GM18861 (cell line): ENCODE results near the gene CALR.
"Not testable (repeated sequence)": the region's sequence is repeated elsewhere in the genome, so short reads cannot be mapped to it uniquely, and the experiment has no call there.

Experiments
- ATAC-seq: cut with Tn5 transposase; IDR thresholded peaks from one replicate; pipeline ENCODE4 v1.9.1; 2021; ENCODE audit not compliant: unreplicated experiment

Gene CALR

DNA sequence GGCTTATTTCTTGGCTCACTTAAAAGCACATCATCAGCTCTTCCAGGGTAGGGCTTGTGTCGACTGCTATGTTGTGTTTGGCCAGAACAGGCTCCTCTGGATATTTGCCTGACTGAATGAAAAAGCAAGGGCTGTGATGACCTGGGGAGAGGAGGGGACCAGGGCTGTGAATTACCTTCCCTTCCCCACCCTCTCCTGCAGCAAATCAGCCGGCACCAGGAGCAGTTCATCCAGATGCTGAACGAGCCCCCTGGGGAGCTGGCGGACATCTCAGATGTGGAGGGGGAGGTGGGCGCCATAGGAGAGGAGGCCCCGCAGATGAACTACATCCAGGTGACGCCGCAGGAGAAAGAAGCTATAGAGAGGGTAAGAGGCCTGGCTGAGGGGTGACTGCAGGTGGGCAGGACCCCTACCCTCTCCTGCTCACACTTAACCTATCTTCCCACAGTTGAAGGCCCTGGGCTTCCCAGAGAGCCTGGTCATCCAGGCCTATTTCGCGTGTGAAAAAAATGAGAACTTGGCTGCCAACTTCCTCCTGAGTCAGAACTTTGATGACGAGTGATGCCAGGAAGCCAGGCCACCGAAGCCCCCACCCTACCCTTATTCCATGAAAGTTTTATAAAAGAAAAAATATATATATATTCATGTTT lies 14.2 kb downstream of the CALR start:
- no peak for ATAC-seq

DNA sequence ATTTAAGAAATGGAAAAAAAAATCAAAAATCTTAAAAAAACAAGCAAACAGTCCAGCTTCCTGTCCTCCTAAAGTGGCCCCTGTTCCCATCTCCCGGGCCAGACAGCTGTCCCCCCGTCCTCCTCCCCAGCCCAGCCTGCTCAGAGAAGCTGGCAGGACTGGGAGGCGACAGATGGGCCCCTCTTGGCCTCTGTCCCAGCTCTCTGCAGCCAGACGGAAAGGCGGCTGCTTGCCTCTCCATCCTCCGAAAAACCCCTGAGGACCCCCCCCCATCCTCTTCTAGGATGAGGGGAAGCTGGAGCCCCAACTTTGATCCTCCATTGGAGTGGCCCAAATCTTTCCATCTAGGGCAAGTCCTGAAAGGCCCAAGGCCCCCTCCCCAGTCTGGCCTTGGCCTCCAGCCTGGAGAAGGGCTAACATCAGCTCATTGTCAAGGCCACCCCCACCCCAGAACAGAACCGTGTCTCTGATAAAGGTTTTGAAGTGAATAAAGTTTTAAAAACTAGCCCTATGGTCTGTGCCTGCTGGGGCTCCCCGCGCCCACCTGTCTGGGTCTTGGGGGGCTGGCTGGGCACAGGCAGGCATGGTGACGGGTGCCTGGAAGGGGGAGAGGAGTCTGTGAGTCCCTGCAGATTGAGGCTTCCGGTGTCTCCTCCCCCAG lies 14.9 kb downstream of the CALR start:
- no peak for ATAC-seq

DNA sequence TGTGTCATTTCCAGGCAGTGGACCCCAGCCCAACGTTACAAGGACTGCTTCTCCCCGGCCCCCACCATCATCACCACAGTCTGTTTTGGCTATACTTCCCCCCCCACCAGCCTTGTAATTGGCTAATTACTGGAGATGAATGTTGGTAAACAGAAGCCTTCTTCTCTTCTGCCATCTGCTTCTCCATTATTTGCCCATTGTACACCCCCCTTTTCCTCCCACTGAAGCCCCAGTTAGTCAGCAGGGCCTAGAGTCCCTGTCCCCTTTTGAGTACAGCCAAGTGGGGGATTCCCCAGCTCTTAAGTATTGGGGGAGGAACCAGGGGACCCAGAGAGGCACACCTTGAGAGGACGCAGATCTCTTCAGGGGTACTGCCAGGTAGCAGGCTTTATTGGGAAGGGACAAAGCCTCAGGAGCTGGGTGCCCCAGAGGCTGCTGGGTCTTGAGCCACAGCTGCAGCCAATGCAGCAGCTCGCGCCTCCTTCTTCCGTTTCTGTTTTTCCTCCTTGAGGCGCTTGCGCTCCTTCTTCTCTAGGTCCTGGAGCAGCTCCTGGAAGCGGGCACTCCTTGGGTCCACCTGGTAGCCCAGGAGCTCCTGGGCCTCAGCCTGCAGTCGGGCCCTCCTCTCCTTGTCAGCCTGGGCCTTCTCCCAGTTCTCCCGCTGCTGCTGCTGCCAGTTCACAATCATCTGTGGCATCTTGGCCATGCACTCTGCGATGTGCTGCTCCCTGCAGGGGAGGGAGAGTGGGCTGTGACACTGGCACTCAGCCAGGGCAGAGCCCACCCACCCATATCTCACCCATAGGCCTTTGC lies 15.6 kb downstream of the CALR start:
- ATAC-seq = no peak

DNA sequence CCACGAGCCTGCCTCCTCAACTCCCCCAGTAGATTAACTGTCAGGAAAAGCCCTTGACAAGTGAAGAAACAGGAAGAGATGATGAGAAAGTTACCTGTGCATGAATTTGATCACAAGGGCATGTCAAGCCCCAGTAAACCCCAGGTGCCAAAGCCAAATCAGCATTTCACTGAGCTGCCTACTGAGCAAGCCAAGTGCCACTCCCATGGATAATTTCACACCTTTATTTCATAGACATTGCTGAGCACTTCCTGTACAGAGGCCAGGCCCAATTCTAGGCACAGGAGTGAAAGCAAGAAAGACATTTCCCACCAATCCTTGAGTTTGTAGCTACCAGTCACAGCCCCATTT lies 16.2 kb downstream of the CALR start:
- no peak for ATAC-seq

DNA sequence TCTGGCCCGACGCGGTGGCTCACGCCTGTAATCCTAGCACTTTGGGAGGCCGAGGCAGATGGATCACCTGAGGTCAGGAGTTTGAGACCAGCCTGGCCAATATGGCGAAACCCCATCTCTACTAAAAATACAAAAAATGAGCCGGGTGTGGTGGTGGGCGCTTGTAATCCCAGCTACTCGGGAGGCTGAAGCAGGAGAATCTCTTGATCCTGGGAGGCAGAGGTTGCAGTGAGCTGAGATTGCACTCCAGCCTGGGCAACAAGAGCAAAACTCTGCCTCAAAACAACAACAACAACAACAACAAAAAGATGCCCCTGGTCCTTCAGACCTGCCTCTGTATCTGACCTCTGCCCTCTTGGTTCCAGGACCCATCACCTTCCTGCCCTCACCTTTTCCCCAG lies 17.2 kb downstream of the CALR start:
- not testable (repeated sequence) for ATAC-seq

DNA sequence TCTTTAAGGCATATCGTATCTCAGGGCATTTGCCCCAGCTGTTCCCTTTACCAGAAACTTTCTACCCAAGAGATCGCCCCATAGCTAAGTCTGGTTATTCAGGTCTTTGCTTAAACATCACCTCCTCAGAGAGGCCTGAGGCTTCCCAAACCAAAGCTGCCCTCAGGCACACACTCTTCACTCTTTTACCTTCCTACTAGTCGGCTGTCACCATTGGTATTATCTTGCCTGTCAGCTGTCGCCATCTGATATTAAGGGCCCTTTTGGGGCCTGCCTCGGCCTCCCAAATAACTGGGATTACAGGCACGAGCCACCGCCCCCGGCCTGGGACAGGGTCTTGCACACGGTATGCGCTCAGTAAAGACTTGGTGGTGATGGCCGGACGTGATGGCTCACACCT lies 17.6 kb downstream of the CALR start:
- no peak for ATAC-seq

DNA sequence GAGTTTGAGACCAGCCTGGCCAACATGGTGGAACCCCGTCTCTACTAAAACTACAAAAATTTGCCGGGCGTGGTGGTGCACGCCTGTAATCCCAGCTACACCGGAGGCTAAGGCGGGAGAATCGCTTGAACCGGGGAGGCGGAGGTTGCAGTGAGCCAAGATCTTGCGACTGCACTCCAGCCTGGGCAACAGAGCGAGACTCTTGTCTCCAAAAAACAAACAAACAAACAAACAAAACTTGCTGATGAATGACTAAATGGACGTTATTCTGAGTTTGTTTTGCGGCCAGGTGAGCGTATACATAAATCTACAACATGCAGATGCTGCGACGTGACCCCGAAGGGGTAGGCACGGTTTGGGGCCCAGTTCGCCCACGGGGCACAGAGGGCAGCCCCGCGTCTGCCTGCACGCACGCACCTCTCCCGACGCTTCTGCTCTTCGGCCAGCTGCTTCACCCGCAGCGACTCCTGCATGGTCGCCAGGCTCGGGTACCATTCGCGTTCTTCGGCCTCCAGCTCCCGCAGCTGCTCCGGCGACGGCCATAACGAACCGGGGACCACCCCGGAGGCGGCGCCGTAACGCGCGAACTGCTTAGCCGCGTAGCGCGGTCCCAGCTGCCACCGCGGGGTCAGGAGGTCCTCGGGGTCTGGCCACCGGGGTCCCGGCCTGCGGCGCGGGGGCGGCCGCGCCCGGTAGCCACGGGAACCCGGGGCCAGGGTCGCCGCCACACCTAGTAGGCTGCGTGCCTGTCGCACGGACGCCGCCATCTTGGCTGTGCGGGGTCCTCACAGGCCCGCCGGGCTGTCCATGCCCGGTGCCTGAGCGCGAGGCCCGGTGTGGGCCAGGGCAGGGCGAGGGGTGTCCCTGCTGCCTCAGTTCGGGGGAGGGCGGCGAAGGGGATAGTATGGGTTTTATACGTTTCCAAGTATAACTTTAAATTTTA lies 18.3 kb downstream of the CALR start, which contains the start of gene GADD45GIP1:
Gene GADD45GIP1 (minus strand): TSS at position 778 of the 943 bp plus-strand sequence. CDS start 11 bp downstream, at position 767.
- no peak for ATAC-seq

DNA sequence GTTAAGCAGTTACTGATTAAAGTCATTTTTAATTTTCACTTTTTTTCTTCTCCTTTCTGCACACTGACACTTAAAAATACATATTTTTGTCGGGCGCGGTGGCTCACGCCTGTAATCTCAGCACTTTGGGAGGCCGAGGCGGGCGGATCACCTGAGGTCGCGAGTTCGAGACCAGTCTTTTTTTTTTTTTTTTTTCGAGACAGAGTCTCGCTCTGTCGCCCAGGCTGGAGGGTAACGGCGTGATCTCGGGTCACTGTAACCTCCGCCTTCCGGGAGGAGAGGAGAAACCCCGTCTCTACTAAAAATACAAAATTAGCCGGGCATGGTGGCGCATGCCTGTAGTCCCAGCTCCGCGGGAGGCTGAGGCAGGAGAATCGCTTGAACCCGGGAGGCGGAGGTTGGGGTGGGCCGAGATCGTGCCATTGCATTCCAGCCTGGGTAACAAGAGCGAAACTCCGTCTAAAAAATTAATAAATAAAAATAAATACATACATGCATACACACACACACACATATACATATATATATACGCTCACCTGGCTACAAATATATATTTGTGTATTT lies 19.1 kb downstream of the CALR start:
- not testable (repeated sequence) for ATAC-seq

DNA sequence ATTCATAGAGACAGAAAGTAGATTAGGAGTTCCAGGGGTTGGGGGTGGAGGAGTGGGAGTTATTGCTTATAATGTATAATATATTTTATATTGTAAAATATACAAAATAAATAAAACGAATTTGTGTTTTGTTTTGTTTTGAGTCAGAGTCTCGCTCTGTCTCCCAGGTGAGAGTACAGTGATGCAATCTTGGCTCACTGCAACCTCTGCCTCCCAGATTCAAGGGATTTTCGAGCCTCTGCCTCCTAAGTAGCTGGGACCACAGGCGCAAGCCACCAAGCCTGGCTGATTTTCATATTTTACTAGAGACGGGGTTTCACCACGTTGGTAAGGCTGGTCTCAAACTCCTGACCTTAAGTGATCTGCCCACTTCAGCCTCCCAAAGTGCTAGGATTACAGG lies 21.1 kb downstream of the CALR start:
- ATAC-seq = no peak

DNA sequence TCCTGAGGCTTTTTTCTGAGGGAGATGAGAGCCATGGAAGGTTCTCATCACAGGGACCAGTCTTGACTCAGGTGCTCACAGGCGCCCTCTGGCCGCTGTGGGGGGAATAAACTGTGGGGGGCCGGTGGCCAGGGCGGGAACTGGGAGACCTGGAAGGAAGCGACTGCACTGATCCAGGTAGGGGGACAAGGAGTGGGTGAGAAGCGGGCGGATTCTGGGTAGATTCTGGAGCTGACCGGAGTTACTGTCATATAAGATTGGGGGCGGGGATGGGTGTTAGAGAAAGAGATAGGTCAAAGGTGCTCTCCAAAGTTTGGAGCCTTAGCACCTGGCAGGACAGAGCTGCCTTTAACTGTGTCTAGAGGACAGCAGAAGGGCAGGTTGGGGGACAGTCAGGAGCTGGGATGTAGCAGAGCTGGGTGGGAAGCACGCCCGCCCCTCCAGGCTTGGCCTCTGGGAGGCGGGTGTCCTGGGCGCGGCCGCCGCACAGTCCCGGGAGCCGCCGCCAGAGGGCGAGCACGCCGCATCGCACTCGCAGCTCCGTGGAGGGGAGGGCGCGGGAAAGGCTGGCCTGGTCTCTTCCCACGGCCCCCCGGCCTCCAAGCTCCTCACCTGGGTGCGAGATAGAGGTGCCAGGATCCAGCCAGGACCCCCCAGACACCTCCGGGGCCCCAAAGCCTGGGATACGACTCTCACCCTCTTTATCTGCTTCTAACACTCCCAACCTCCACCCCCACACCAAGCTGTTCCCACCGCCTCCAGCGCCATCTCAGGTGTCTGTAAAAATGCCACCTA lies 26.8 kb downstream of the CALR start:
- no peak for ATAC-seq

DNA sequence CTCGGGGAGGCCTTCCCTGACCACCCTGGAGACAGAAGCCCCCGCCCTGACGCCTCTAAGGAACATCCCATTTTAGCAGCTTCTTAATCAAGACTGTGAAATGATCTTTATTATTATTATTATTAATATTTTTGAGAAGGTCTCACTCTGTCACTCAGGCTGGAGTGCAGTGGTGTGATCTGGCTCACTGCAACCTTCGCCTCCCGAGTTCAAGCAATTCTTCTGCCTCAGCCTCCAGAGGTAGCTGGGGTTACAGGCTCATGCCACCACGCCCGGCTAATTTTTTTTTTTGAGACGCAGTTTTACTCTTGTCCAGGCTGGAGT lies 27.4 kb downstream of the CALR start:
- ATAC-seq = no peak

DNA sequence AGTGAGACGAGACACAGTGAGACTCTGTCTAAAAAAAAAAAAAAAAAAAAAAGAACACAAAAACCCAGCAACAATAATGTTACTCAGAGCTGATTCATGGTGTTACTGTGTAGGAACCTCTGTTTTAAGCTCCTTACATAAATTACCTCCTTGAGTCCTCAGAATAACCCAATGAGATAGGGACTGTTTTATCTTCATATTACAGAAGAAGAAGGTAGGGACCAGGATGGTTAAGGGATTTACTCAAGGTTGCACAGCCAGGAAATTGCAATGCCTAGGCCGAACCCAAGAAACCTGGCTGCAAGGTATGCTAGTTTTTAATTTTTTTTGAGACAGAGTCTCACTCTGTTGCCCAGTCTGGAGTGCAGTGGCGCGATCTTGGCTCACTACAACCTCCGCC lies 29.5 kb downstream of the CALR start:
- ATAC-seq = no peak

DNA sequence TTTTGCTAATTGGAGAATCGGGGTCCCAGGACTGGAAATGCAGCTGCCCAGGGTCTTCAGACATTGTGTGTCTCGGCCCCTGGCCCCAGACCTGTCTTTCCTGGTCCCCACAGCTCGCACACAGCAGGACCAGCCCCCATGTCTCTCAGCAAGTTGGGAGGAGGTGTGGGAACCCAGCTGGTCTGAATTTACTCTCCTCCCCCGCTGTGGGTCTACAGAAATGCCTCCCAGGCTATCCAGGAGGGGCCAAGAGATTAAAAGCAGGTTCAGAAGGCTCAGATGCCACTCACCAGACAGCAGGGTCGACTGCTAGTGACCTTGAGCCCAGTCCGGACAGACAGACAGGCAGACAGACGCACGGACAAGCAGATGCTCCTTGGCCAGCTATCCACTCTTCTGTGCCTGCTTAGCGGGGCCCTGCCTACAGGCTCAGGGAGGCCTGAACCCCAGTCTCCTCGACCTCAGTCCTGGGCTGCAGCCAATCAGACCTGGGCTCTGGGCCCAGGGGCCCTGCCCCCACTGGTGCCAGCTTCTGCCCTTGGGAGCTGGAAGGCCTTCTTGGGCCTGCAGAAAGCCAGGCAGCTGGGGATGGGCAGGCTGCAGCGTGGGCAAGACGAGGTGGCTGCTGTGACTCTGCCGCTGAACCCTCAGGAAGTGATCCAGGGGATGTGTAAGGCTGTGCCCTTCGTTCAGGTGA lies 31.0 kb downstream of the CALR start, which contains the start of gene DAND5:
Gene DAND5 (plus strand): TSS at position 285 of the 697 bp plus-strand sequence. CDS start 85 bp downstream, at position 370.
- no peak for ATAC-seq

DNA sequence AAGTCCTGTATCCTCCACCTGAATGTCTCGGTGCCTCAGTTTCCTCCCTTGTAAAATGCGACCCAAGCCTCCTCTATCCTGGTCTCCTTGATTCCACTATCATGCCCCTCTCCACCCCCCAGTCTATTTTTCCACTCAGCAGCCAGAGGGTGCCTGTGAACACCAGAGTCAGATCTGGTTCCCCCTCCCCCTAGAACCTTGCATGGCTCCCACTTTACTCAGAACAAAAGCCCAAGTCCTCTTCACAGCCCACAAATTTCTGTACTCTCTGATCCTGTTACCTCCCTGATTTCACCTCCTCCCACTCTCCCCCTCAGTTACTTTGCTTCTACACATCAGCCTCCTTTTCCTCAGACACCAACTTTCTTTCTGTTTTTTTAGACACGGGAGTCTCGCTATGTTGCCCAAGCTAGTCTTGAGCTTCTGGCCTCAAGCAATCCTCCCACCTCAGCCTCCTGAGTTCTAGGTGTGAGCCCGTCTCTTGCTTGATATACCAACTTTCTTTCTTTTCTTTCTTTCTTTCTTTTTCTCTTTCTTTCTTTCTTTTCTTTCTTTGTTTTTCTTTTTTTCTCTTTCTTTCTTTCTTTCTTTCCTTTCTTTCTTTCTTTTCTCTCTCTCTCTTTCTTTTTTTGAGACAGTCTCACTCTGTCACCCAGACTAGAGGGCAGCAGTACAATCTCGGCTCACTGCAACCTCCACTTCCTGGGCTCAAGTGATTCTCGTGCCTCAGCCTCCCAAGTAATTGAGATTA lies 31.8 kb downstream of the CALR start:
- ATAC-seq = no peak

DNA sequence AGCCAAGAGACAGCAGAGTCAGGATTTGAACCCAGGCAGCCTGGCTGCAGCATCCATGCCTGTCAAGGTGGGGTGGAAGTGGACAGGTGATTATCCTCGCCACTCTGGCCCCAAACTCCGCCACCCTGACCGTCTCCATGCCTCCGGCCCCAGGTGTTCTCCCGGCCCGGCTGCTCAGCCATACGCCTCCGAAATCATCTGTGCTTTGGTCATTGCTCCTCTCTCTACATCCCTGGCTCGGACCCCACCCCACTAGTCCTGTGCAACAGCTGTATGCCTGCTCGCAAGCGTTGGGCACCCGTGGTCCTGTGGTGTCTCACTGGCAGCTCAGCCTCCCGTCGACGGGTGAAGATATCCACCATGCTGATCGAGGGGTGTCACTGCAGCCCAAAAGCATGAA lies 34.8 kb downstream of the CALR start:
- ATAC-seq = no peak

DNA sequence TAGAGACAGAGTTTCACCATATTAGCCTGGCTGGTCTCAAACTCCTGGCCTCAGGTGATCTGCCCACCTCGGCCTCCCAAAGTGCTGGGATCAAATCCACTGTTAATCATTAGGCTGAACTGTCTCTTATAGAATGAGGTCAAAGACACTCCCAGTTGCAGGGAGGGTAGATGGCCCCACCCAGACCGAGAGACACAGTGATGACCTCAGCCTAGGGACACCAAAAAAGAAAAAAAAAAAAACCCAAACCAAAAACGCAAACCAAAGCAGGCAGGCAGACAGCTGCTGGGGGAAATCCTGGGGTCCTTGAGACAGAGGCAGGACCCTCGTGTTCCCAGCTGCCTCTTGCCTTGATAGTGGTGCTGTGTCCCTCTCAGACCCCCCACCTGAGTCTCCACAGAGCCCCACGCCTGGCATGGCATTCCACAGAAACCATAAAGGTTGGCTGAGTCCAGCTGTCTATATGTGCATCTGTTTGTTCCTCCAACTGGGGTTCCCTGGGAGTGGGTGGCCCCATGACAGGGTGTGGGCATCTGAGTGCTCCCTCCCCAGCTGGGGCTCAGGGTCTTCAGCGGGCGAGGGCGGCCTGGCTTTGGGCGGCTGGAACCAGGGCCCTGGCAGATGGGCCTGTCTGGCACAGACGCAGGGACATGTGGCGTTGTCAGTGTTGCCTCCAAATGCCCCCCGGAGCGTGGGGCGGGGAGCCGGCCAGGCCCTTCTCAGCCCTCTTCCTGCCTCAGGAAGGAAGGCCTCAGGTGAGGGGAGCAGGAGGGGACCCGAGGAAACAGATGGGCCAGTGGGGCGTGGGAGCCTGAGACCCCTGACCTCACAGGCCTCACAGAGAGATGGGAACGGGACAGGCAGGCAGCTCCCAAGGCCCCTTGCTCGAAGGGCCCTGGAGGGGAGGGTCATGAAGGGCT lies 36.2 kb downstream of the CALR start:
- ATAC-seq = no peak

DNA sequence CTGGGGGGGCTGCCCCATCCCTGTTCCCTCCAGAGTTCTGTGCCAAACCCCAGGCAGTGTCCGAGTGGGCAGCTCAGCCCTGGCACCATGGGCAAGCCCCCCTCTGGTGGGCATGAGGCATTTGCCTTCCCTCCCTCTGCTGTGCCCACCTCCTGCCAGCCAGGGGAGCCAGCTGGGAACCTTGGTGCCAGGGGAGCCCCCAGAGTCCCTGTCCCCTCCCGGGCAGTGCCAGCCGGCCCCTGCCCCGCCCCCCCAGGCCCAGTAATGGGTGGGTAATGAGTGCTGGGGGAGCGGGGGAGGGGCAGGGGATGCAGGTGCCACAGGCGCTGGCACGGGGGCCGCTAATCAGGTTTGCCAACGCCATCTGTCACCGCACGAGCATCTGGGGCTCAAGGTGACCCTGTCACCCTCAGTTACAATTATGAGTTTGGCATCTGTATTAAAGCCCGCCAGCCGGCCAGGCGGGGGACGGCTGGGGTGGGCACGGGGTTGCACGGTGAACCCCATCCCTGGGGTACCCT lies 36.9 kb downstream of the CALR start:
- ATAC-seq = no peak
